NB4 (cell line): ENCODE results near the gene GOPC.

Experiments
- CTCF ChIP-seq: IDR thresholded peaks from one replicate; pipeline ENCODE4 v1.5.1; 2012; ENCODE audit warnings: low read depth, low read length
- MYC ChIP-seq: IDR thresholded peaks from 2 replicates; pipeline ENCODE4 v1.6.1; 2011; ENCODE audit warnings: low read depth, low read length
- POLR2A ChIP-seq: IDR thresholded peaks from 2 replicates; pipeline ENCODE4 v1.6.1; 2011; ENCODE audit warnings: mild to moderate bottlenecking; ENCODE audit not compliant: insufficient read length; ENCODE audit errors: extremely low read depth
- TF ChIP-seq, protein P1 (sequence below): IDR thresholded peaks from 2 replicates; pipeline ENCODE4 v1.6.1; 2011; ENCODE audit warnings: low read depth, low read length

DNA sequence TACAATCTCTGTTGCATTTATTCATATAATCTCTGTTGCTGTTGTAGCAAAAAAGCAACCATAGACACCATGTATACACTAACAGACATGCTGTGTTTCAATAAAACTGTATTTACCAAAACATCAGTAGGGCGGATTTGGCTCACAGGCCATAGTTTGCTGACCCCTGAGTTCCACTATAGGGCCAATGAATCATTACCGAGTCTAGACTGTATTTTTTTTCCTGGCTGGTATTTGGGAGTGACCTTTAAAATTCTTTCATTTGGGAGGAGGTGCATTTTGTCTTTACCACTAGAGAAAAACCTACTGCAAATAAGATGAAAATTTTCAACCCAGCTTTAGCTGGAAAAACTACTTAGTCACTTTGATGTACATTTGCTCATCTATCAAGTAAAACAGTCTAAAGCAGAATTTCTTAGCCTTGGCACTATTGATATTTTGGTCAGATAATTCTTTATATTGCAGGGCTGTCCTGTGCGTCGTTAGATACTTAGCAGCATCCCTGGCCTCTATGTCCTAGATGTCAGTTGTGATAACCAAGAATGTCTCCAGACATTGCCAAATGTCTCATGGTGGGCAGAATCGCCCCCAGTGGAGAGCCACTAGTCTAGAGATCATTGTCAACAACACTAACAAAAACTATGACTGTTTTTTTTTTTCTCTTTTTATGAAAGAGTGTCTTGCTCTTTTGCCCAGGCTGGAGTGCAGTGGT is 80.4 kb downstream of the GOPC start:
- no peak for TF ChIP-seq CTCF
- TF ChIP-seq, protein P1, sequence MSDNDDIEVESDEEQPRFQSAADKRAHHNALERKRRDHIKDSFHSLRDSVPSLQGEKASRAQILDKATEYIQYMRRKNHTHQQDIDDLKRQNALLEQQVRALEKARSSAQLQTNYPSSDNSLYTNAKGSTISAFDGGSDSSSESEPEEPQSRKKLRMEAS = no peak
- no peak for TF ChIP-seq MYC
- TF ChIP-seq POLR2A = no peak
